ENCODE results near the gene RHCG. TPM values are rescaled to one million over a fixed set of nuclear protein-coding genes. Genes with fewer than 3 reads are reported as not detected.
A peak's percentile ranks its signal among the peaks of the same experiment; 100 is the strongest.

RHCG gene
- total and polyA plus RNA-seq, 3 donors from 2014 or later: 0.62 to 2.0 (median 1.4) TPM

GRCh38 chr15:89459271-89460038 lies 36.9 kb downstream of the RHCG start:
- Histone ChIP-seq H3K9me3 (no peaks in the 10 kb centered on the region), H3K36me3 (ENCODE audit: low read depth, missing control alignments) (no peaks in the 10 kb centered on the region), H3K4me1 (no peaks in the 10 kb centered on the region), H3K27ac (no peak overlapping the region), H3K4me3 (no peak overlapping the region), H3K27me3 (no peaks in the 10 kb centered on the region)
- TF ChIP-seq CTCF (IDR thresholded peaks at IDR 0.05) (no peak), POLR2A (IDR thresholded peaks at IDR 0.05) (no peak)
- WGBS, 2 donors: 64 to 100% methylated on average over 1 to 2 of the region's 2 CpGs
- intact Hi-C loops (cut with DNase I; ENCODE audit: low total_unique reads): no loop called here
- DNase-seq: no peak

- no peaks in the 10 kb centered on the region for H3K4me1 ChIP-seq
- no peaks in the 10 kb centered on the region for H3K36me3 ChIP-seq (ENCODE audit: low read depth, missing control alignments)
- H3K27ac ChIP-seq: no peak overlapping the region
- WGBS, 2 donors: 75 to 78% methylated on average over 4 of the region's 4 CpGs
- no peak for DNase-seq
- TF ChIP-seq POLR2A (IDR thresholded peaks at IDR 0.05): no peak
- no peak for TF ChIP-seq CTCF (IDR thresholded peaks at IDR 0.05)
- intact Hi-C loops (cut with DNase I; ENCODE audit: low total_unique reads): no loop called here
- no peaks in the 10 kb centered on the region for H3K9me3 ChIP-seq
- no peak overlapping the region for H3K4me3 ChIP-seq
- no peaks in the 10 kb centered on the region for H3K27me3 ChIP-seq
These were observed 37.9 kb downstream of the RHCG start for GRCh38 chr15:89458440-89458839.

GRCh38 chr15:89457086-89457485 lies 39.3 kb downstream of the RHCG start:
- Histone ChIP-seq H3K27ac (no peak overlapping the region), H3K36me3 (ENCODE audit: low read depth, missing control alignments) (no peaks in the 10 kb centered on the region), H3K9me3 (no peaks in the 10 kb centered on the region), H3K27me3 (no peaks in the 10 kb centered on the region), H3K4me3 (no peak overlapping the region), H3K4me1 (no peaks in the 10 kb centered on the region)
- TF ChIP-seq POLR2A (IDR thresholded peaks at IDR 0.05) (no peak), CTCF (IDR thresholded peaks at IDR 0.05) (no peak)
- DNase-seq: peak; percentile 32
- intact Hi-C loops (cut with DNase I; ENCODE audit: low total_unique reads): no loop called here

GRCh38 chr15:89455535-89455934 lies 40.8 kb downstream of the RHCG start:
- Histone ChIP-seq H3K9me3 (no peaks in the 10 kb centered on the region), H3K27me3 (no peaks in the 10 kb centered on the region), H3K4me1 (no peaks in the 10 kb centered on the region), H3K4me3 (no peak overlapping the region), H3K27ac (no peak overlapping the region), H3K36me3 (ENCODE audit: low read depth, missing control alignments) (no peaks in the 10 kb centered on the region)
- intact Hi-C loops (cut with DNase I; ENCODE audit: low total_unique reads): no loop called here
- DNase-seq: no peak
- TF ChIP-seq POLR2A (IDR thresholded peaks at IDR 0.05) (no peak), CTCF (IDR thresholded peaks at IDR 0.05) (no peak)
- WGBS, 2 donors: 90 to 94% methylated on average over 1 of the region's 1 CpG

- Histone ChIP-seq H3K9me3 (no peaks in the 10 kb centered on the region), H3K4me1 (no peaks in the 10 kb centered on the region), H3K27me3 (no peaks in the 10 kb centered on the region), H3K4me3 (no peak overlapping the region), H3K27ac (no peak overlapping the region), H3K36me3 (ENCODE audit: low read depth, missing control alignments) (no peaks in the 10 kb centered on the region)
- TF ChIP-seq POLR2A (IDR thresholded peaks at IDR 0.05): no peak
- TF ChIP-seq CTCF (IDR thresholded peaks at IDR 0.05): no peak
- no peak for DNase-seq
- intact Hi-C loops (cut with DNase I; ENCODE audit: low total_unique reads): no loop called here
- whole genome bisulfite sequencing, 2 donors: 80 to 83% methylated on average over 6 to 8 of the region's 8 CpGs
These were observed 44.0 kb downstream of the RHCG start for GRCh38 chr15:89452330-89452836.
